Measurements from ENCODE around the gene TLR10. TPM values are rescaled to one million over a fixed set of nuclear protein-coding genes. Genes with fewer than 3 reads are reported as not detected.
A peak's percentile ranks its signal among the peaks of the same experiment; 100 is the strongest.
"Not testable (repeated sequence)": the region's sequence is repeated elsewhere in the genome, so short reads cannot be mapped to it uniquely, and the experiment has no call there.

The TLR10 gene
- polyA plus RNA-seq, 3 donors from 2014 or later, result 0.55 to 4.5 (median 0.72) TPM

DNA sequence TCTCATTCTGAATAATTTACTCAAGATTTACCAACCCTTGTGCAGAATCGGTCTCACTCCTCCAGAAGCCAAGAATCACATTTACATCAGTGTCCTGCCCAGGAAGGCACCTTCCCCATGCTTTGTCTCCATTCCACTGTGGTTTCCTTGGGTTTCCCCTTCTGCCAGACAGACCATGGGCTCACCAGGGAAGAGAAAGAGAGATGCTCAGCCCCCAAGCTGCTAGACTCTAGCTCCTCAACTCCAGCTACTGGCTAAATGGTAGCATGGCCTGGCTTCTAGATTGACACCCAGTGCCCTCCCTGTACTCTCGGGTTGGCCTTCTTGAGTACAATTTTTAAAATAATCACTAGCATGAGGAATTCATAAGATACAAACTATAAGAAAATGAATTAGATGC is 12.9 kb downstream of the TLR10 start:
- Mint-ChIP-seq H3K27me3 (ENCODE audit: low read depth in 3 of 3) (peaks cover 0 to 5% (median 2%) of the 10 kb centered on the region in 3 donors), H3K4me3 (no peak overlapping the region), H3K36me3 (no peaks in the 10 kb centered on the region), H3K27ac (no peak overlapping the region), H3K4me1 (no peaks in the 10 kb centered on the region), H3K9me3 (no peaks in the 10 kb centered on the region)
- no peak for DNase-seq

DNA sequence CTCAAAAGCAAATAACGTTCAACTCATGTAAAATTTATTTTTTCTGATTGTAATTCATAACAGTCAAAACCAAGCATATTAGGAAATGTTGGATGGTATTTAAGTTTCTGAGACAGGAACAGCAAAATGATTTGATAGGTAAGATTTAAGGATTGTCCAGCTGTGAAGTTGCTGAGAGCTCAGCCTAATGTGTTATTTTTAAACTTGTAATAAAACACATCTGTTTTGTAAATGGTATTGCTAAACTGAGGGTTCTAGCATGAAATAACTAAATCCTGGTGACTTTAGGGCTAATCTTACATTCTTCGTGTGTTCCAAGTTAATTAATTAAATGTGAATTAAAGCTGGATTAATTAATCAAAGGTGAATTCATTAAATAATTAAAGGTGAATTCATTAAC is 13.3 kb downstream of the TLR10 start:
- no peak overlapping the region for H3K27ac Mint-ChIP-seq
- peaks cover 0 to 5% (median 2%) of the 10 kb centered on the region in 3 donors for H3K27me3 Mint-ChIP-seq (ENCODE audit: low read depth in 3 of 3)
- no peaks in the 10 kb centered on the region for H3K4me1 Mint-ChIP-seq
- H3K36me3 Mint-ChIP-seq, result no peaks in the 10 kb centered on the region
- DNase-seq, result no peak
- H3K9me3 Mint-ChIP-seq, result no peaks in the 10 kb centered on the region
- H3K4me3 Mint-ChIP-seq, result no peak overlapping the region

- H3K4me3 Mint-ChIP-seq, result no peak overlapping the region
These were observed 13.8 kb downstream of the TLR10 start for GRCh38 chr4:38768968-38769394.

DNA sequence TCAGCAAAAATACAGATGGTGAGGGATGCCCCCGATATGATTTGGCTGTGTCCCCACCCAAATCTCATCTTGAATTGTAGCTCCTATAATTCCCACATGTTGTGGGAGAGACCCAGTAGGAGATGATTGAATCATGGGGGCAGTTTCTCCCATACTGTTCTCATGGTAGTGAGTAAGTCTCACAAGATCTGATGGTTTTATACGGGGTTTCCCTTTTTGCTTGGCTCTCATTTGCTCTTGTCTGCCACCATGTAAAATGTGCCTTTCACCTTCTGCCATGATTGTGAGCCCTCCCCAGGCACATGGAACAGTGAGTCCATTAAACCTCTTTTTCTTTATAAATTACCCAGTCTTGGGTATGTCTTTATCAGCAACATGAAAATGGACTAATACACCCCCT is 15.8 kb downstream of the TLR10 start:
- H3K4me1 Mint-ChIP-seq; H3K9me3 Mint-ChIP-seq; H3K36me3 Mint-ChIP-seq; H3K4me3 Mint-ChIP-seq; H3K27me3 Mint-ChIP-seq (ENCODE audit: low read depth in 3 of 3); H3K27ac Mint-ChIP-seq; DNase-seq: not testable (repeated sequence)

More at GRCh38 chr4:38768968-38769394, 13.8 kb downstream of the TLR10 start:
- Mint-ChIP-seq H3K9me3 (no peaks in the 10 kb centered on the region), H3K4me1 (no peaks in the 10 kb centered on the region), H3K27ac (no peak overlapping the region), H3K27me3 (ENCODE audit: low read depth in 3 of 3) (peaks cover 0 to 5% (median 2%) of the 10 kb centered on the region in 3 donors), H3K36me3 (no peaks in the 10 kb centered on the region)
- no peak for DNase-seq

GRCh38 chr4:38765382-38765781 is 17.4 kb downstream of the TLR10 start:
- peaks cover 0 to 3% (median 2%) of the 10 kb centered on the region in 3 donors for H3K27me3 Mint-ChIP-seq (ENCODE audit: low read depth in 3 of 3)
- no peak overlapping the region for H3K4me3 Mint-ChIP-seq
- no peak overlapping the region for H3K27ac Mint-ChIP-seq
- no peaks in the 10 kb centered on the region for H3K9me3 Mint-ChIP-seq
- peaks cover 10 to 13% of the 10 kb centered on the region in 2 donors for H3K4me1 Mint-ChIP-seq
- DNase-seq, result no peak
- no peaks in the 10 kb centered on the region for H3K36me3 Mint-ChIP-seq

- no peak for DNase-seq
- H3K9me3 Mint-ChIP-seq, result no peaks in the 10 kb centered on the region
- H3K27ac Mint-ChIP-seq, result no peak overlapping the region
- no peaks in the 10 kb centered on the region for H3K36me3 Mint-ChIP-seq
- H3K27me3 Mint-ChIP-seq (ENCODE audit: low read depth in 3 of 3), result peaks cover 0 to 3% (median 2%) of the 10 kb centered on the region in 3 donors
- peaks cover 10 to 13% of the 10 kb centered on the region in 2 donors for H3K4me1 Mint-ChIP-seq
- no peak overlapping the region for H3K4me3 Mint-ChIP-seq
These were observed 18.5 kb downstream of the TLR10 start for GRCh38 chr4:38764277-38764676.

- peaks cover 0 to 3% (median 3%) of the 10 kb centered on the region in 3 donors for H3K27me3 Mint-ChIP-seq (ENCODE audit: low read depth in 3 of 3)
- H3K36me3 Mint-ChIP-seq, result no peaks in the 10 kb centered on the region
- no peak for DNase-seq
- H3K9me3 Mint-ChIP-seq, result no peaks in the 10 kb centered on the region
- H3K4me1 Mint-ChIP-seq, result peaks cover 10 to 13% of the 10 kb centered on the region in 2 donors
- no peak overlapping the region for H3K27ac Mint-ChIP-seq
- H3K4me3 Mint-ChIP-seq, result no peak overlapping the region
These were observed 20.2 kb downstream of the TLR10 start for GRCh38 chr4:38762560-38762959.

DNA sequence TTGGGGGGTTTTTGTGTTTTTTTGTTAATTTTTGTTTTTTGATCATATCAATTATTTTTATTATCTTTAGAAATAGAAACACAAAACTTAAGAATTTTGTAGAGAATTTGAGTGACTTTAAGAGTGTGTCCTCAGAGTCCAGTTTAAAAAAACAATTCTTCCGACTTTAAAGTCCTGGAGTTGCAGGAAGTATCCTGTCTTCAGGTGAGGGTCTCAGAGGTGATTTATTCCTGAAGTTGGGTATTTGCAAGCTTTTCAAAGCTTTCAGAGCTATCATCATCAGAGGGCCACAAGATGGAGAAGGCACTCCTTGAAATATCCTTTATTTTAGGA is 23.0 kb downstream of the TLR10 start:
- H3K4me3 Mint-ChIP-seq, result no peak overlapping the region
- peaks cover 10 to 13% of the 10 kb centered on the region in 2 donors for H3K4me1 Mint-ChIP-seq
- H3K36me3 Mint-ChIP-seq, result no peaks in the 10 kb centered on the region
- H3K9me3 Mint-ChIP-seq, result no peaks in the 10 kb centered on the region
- H3K27ac Mint-ChIP-seq, result no peak overlapping the region
- peaks cover 0 to 3% (median 2%) of the 10 kb centered on the region in 3 donors for H3K27me3 Mint-ChIP-seq (ENCODE audit: low read depth in 3 of 3)
- no peak for DNase-seq

- Mint-ChIP-seq H3K4me1 (peaks cover 10 to 13% of the 10 kb centered on the region in 2 donors), H3K36me3 (no peaks in the 10 kb centered on the region), H3K9me3 (no peaks in the 10 kb centered on the region), H3K27ac (no peak overlapping the region), H3K27me3 (ENCODE audit: low read depth in 3 of 3) (peaks cover 0 to 3% (median 2%) of the 10 kb centered on the region in 3 donors), H3K4me3 (no peak overlapping the region)
- peak; percentile 49 to 61 (median 52) for DNase-seq
These were observed 23.5 kb downstream of the TLR10 start for GRCh38 chr4:38759113-38759789.

- Mint-ChIP-seq H3K36me3 (no peaks in the 10 kb centered on the region), H3K4me3 (no peak overlapping the region), H3K9me3 (no peaks in the 10 kb centered on the region), H3K27ac (no peak overlapping the region), H3K4me1 (peaks cover 10 to 13% of the 10 kb centered on the region in 2 donors), H3K27me3 (ENCODE audit: low read depth in 3 of 3) (peaks cover 0 to 3% (median 2%) of the 10 kb centered on the region in 3 donors)
- DNase-seq, result no peak
These were observed 24.7 kb downstream of the TLR10 start for GRCh38 chr4:38757945-38758600.

DNA sequence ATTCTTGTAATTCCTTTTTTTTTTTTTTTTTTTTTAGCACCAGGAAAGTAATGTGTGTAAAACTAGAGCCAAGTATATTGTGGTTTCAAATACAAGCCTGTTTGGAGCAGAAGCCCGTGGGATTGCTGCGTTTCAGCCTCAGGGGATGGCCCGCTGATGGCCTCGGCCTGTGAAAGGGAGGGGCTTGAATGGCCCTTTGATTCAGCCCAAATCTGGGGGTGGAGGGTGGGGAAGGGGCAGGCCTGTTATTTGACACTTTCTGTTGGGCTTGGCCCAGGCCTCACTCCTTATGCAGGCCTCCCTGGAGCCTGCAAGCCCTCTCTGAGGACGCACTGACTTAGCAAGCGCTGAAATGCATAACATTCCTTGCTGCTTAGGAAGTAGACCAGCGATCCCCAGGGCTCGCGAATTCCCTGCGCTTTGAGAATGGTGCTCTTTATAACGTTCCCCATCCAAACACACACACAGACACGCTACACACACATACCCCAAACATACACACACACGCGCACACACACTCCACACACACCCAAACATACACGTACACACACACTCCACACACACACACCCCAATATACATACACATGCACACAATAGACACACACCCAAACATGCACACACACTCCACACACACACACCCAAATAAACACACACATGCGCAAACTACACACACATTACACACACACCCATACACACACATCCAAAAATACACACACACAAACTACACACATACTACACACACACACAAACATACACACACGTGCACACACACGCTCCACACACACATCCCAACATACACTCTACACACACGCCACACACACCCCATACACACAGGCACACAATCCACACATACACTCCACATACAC is 29.6 kb downstream of the TLR10 start:
- H3K9me3 Mint-ChIP-seq, result peaks cover 0 to 4% (median under 1%) of the 10 kb centered on the region in 6 donors
- peaks cover 0 to 2% (median 0%) of the 10 kb centered on the region in 3 donors for H3K27me3 Mint-ChIP-seq (ENCODE audit: low read depth in 3 of 3)
- DNase-seq, result no peak
- H3K27ac Mint-ChIP-seq, result no peak overlapping the region
- H3K36me3 Mint-ChIP-seq, result peaks cover 0 to 6% (median 0%) of the 10 kb centered on the region in 3 donors
- no peaks in the 10 kb centered on the region for H3K4me1 Mint-ChIP-seq
- no peak overlapping the region for H3K4me3 Mint-ChIP-seq

GRCh38 chr4:38752372-38752940 is 30.3 kb downstream of the TLR10 start:
- peaks cover 0 to 5% (median 1%) of the 10 kb centered on the region in 6 donors for H3K9me3 Mint-ChIP-seq
- DNase-seq, result peak; percentile 10 to 18 (median 13)
- peaks cover 0 to 8% (median 0%) of the 10 kb centered on the region in 3 donors for H3K36me3 Mint-ChIP-seq
- H3K27me3 Mint-ChIP-seq (ENCODE audit: low read depth in 3 of 3), result peaks cover 0 to 2% (median 0%) of the 10 kb centered on the region in 3 donors
- peak overlapping the region in 4 of 6 donors; percentile 45 to 50 (median 48) for H3K27ac Mint-ChIP-seq
- H3K4me1 Mint-ChIP-seq, result no peaks in the 10 kb centered on the region
- H3K4me3 Mint-ChIP-seq, result peak overlapping the region in 2 of 5 donors; percentile 8 to 22

DNA sequence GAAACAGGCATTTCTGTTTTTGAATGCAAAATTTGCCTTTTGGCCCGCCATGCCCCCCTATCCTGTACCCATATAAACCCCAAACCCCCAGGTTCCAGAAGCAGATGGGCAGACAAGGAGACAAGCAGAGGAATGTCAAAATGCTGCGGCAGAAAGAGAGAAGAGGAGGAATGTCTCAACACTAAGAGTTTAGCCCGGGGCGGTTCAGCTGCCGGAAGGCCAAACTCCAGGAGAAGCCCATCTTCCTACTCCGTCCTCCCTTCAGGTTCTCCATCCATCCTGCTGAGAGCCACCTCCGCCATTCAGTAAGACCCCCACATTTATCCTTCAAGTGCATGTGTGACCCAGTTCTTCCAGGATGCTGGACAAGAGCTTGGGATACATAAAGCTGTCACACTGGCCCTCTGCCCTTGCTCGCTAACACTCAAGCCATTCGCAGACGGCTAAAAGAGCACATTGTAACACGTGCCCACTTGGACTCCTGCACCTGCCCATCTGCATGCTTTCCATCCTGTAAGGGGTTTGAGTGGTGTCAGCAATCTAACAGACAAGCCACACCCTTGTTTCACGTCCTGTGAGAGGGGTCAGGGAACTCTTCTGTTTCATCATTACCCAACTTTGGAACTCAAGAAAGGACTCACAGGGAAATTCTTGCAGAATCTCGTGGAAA is 31.3 kb downstream of the TLR10 start:
- no peak overlapping the region for H3K4me3 Mint-ChIP-seq
- no peak overlapping the region for H3K27ac Mint-ChIP-seq
- peaks cover 0 to 2% (median 0%) of the 10 kb centered on the region in 3 donors for H3K27me3 Mint-ChIP-seq (ENCODE audit: low read depth in 3 of 3)
- no peaks in the 10 kb centered on the region for H3K4me1 Mint-ChIP-seq
- peaks cover 0 to 9% (median 4%) of the 10 kb centered on the region in 6 donors for H3K9me3 Mint-ChIP-seq
- H3K36me3 Mint-ChIP-seq, result peaks cover 0 to 8% (median 0%) of the 10 kb centered on the region in 3 donors
- no peak for DNase-seq

Measured in immature natural killer cell (primary cell).